HG02840 (cell line): ENCODE results near the gene KCNJ18.
"Not testable (repeated sequence)": the region's sequence is repeated elsewhere in the genome, so short reads cannot be mapped to it uniquely, and the experiment has no call there.

Experiments used
- ATAC-seq: cut with Tn5 transposase; IDR thresholded peaks from one replicate; pipeline ENCODE4 v1.9.1; 2021; ENCODE audit warnings: mild to moderate bottlenecking, moderate library complexity, moderate number of reproducible peaks; ENCODE audit not compliant: unreplicated experiment, low FRiP score

The KCNJ18 gene

DNA sequence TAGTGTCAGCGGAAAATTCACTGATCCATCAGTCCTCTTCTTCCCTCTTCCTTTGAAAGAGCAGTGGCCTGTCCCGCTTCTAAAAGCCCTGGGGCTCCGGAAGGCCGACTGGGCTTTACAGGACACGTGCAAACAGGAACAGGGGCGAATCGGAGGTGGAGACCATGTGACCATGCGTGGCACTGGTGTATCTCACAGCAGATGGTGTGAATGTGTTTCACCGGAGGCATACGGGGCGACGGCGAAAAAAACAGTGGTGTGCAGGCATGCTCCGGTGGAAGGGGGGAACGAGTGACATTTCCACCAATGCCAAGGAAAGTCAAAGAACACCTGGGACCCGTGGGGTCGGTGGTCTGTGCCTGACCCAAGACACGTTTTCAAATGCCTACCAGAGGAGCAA, 8.4 kb upstream of the KCNJ18 start:
- ATAC-seq = not testable (repeated sequence)

DNA sequence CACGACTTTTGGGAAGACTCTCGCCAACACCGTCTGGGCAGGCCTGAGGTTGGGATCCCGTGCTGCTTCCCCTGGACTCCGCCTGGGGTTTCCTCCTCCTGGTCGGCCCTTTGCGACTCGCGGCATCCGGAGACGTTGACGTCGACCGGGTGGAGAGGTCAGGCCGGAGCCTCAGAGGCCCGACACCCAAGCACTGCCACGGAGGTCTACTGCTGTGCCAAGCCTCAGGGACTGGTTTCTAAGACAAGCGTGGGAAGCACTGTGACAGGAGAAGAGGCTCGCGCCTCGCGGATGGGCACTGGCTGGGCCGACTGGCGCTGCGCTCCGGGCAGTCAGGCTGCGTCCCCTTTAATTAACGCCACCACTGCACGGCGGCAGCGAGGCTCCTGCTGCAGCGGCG, 7.9 kb upstream of the KCNJ18 start:
- not testable (repeated sequence) for ATAC-seq

DNA sequence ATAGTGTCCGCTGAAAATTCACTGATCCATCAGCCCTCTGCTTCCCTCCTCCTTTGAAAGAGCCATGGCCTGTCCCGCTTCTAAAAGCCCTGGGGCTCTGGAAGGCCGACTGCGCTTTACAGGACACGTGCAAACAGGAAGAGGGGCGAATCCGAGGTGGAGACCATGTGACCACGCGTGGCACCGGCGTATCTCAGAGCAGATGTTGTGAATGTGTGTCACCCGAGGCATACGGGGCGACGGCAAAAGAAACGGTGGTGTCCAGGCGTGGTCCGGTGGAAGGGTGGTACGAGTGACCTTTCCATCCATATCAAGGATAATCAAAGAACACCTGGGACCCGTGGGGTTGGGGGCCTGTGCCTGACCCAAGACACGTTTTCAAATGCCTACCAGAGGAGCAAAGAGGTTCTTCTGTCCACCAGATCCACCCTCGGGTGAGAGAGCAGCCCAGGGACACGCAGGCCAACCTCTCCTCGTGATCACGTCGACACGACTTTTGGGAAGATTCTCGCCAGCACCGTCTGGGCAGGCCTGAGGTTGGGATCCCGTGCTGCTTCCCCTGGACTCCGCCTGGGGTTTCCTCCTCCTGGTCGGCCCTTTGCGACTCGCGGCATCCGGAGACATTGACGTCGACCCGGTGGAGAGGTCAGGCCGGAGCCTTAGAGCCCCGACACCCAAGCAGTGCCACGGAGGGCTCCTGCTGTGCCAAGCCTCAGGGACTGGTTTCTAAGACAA, 7.1 kb upstream of the KCNJ18 start:
- not testable (repeated sequence) for ATAC-seq

DNA sequence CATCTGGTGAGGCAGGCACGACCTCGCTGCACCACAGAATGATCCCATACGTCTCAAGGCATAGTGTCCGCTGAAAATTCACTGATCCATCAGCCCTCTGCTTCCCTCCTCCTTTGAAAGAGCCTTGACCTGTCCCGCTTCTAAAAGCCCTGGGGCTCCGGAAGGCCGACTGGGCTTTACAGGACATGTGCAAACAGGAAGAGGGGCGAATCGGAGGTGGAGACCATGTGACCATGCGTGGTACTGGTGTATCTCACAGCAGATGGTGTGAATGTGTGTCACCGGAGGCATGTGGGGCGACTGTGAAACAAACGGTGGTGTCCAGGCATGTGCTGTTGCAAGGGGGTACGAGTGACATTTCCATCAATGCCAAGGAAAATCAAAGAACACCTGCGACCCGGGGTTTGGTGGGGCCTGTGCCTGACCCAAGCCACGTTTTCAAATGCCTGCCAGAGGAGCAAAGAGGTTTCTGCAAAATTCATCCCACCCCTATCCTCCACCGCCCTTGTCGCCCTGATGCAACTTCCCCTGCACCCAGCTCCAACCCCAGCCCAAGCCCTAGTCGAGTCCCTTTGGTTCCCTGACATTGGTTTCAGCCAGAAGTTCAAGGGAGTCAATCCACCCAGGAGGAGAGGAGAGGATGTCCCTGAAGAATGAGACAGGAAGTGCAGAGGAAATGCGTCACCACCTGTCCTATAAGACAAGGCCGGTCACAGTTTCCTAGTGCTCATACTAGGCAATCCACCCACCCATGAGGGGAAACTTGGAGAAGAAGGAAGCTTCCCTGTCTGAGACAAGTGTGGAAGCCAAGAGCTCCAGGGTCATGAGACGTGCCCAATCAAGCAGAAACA, 5.9 kb upstream of the KCNJ18 start:
- ATAC-seq = no peak

DNA sequence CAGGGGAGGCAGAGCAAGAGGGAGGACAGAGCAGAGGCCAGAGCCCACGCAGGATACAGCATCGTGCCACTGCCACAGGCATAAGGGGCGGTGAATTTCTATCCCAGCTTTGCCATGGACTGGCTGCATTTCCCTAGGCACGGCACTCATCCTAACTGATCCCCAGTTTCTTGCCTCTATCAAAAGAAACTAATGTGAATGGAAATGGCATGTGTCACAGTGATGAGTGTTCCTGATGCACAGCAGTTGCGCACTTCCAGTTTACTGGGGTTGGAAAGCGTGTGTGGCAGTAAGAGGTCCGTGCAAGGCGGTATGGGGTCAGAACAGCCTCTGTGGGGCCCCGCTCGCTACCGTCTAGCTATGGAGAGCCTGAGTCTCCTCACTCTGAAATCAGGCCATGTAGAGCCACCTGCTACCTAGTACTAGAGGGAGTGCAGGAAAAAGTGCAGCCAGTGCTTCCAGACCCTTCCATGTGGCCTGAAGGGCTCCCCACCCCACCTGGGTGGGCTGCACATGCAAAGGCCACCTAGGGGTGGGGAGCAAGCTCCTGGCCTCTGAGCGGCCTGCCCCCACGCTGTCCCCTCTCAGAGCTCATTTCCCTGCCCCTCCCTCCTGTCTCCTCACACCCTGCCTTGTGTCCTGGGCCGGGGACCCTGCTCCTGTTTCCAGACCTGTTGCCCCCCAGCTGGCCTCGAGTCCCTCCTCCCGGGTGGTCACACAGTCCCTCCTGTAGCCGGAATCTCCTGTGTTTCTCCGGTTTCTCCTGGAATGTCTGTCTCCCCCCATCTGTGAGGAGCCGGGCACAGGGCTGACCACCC, 5.0 kb upstream of the KCNJ18 start:
- ATAC-seq = no peak

DNA sequence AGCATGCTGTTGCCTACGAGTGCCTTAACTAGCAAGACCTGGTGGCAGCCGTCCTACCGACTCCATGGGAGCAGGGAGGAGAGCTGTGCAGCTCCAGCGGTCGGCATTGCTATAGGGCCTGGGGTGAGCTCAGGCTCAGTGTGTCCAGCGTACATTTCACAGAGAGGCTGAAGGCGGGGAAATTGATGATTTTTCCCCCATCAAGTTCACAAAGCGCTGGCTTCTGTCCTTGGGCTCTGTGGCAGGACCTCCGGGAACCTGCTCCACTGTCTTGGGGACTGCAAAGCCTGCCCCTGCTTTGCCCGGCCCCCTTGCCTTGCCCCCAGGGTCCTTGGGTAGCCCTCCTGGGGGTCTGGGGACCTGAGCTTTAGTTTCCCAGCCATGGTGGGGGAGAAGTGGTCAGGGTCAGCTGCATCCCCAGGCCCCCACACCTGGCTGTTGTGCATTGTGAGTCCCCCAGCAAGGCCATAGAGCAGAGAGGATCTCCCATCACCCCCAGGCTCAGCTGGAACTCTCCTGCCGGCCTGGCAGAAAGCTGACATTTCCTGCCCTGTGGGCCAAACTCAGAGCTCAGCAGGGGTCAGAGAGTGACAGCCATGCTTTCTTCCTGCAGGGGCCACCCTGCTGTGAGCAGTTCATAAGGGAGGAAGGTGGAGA, 3.9 kb upstream of the KCNJ18 start:
- no peak for ATAC-seq

DNA sequence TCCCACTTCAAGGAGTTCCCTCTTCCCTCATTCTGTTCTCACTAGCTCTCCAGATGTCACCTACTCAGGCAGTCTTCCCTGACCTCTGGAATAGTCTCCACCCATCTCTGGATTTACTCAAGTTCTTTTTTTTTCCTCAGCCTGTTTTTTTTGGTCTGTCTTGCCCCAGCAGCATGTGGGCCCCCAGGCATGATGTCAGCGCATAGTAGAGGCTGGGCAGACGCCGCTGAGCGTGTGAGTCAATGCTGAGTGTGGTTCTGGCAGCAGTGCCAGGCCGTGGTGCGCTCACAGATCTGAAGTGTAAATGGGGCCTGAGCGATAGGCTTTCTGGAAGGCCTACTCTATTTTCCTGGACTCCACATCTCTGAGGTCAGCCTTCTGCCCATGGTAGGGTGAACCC, 2.7 kb upstream of the KCNJ18 start:
- ATAC-seq = no peak

DNA sequence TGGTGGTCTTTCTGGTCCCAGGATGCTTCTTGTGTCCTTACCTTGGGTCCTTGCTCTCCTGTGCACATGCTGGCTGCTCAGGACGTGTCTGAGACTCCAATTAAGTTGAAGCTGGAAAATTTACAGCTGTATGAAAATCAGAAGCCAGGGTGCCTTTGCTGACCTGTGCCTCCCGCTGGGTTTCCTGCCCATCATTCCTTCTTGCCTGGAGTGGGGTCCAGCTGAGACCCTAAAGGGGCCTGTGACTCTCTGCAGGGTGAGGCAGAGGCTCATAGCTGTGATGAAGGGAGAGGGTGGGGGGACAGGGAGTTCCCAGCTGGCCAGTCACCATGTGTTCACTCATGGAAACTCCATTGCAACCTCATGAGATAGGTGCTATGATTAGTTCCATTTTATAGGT, 1.5 kb upstream of the KCNJ18 start:
- not testable (repeated sequence) for ATAC-seq

DNA sequence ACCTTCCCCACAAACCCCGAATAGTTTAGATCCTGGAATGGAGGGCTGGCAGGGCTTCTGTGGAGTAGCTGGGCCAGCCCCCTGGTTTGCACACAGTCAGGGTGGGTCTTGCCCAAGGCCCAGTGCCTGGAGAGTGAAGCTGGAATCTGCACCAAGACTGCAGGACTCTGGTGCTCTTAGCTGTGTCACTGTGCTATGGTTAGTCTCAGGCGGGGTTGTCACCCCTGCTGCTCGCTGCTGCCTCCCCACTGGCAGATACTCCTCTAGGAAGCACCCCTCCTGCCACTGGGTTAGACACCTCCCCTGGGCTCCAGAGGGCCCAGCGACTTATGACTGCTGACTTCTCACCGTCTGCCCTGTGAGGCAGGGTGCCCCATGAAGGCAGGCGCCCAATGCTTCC, 842 bp upstream of the KCNJ18 start:
- not testable (repeated sequence) for ATAC-seq

DNA sequence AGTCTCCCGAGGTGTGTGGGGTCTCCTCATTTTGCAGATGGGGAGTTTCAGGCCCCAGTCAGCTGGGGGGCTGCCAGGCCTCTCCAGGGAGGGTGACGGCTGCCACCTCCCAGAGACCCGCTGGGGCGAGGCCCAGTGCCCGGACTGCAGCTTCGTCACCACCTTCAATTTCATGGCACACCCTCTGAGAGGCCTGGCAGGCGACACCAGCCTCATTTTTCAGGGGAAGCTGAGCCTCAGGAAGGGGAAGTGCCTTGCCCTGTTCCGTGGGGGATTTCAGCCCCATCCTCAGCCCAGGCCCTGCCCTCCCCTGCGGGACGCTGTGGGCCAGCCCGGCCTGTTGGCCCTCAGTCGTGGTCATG, 362 bp downstream of the KCNJ18 start:
- ATAC-seq = not testable (repeated sequence)

DNA sequence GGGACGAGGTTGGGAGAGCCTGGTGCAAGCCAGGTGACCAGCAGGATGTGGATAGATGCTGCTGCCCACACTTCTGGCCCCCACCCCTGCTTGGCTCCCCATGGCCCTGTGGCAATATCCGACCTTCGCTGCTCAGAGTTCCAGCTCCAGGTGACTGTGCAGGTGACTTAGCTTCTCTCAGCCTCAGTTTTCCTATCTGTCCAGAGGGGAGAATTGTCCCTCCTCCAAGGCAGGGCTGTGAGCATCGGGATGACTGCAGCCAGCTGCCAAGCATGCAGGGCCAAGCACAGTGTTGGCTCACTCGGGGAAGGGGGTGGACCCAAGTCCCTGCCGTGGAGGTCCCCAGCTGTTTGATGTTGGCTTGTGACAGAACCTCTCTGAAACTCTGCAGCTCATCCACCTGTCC, 1.1 kb downstream of the KCNJ18 start:
- ATAC-seq = not testable (repeated sequence)

DNA sequence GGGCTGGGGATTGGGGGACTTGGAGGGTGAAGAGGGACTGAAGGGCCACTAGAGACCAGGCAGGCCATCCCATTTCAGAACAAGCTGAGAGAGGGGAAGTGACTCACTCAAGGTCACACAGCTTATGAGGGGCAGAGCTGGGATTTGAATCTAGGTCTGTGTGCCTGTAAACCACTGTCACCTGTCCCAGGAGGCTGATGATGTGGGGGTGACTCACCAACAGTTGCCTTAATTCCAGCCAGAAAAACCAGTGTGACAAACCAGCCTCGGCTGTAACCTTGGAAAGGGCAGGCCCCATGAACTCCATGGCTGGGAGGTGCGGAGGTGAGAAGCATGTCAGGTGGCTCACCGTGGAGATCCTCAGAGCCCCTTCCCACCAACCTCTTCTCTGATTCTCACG, 1.6 kb downstream of the KCNJ18 start:
- not testable (repeated sequence) for ATAC-seq

DNA sequence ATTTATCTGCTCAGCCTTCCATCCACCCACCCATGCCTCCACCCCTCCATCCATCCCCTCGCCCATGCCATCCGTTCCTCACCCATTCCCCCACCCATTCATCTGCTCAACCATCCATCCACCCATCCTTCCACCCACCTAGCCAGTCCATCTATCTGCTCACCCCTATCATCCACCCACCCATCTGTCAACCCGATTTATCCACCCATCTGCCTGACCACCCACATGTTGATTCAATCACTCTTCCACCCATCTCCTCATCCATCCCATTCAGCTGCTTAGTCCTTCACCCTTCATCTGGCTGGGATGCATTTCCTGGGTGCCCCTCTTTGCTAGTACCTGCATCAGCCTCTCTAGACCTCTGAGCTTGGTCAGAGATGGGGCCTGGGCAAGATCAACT, 3.9 kb downstream of the KCNJ18 start:
- ATAC-seq = not testable (repeated sequence)

DNA sequence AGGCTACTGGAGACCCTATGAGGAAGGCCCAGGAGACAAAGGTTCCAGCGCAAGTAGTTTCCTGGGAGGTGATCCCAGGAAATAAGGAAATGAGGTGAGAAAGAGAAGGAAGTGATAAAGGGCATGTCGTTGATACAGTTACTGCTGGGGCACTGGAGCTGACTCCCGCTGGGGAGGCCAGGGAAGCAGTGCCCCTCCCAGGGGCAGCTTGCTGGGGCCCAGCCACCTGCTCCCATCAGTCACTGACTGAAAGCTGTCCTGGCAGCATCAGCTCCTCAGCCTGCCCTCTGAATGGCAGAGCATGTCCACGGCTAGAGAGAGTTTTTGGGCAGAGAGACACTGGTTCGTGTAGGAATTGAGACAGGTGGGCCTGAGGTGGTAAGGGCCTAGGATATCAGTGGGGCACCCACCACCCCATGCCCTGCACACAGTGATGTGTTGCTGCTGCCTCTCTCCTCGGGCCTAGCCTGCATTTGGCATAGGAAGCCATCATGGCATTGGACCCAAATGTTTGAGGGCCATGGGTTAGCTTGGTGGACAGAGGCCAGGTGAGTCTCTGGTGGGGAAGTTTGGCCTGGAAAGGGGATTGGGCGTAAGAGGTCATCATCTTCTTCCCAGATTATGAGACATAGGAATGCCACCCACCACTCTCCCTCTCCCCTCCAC, 4.7 kb downstream of the KCNJ18 start:
- not testable (repeated sequence) for ATAC-seq

DNA sequence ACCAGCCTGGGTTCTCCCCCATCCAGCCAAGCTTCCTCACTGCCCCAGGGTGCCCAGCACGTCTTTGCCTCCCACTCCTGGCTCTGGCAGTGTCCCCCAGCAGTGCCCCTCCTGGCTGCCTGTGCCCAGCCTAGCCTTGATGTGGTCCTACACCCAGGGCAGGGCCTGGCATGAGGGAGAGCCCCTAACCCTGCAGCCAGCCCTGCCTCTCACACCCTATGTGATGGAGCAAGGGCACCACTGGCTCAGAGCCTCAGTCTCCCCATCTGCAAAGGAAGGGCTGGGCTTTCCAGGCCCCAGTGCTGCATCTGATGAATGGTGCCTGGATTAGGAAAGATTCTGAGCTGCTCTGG, 5.2 kb downstream of the KCNJ18 start:
- not testable (repeated sequence) for ATAC-seq

DNA sequence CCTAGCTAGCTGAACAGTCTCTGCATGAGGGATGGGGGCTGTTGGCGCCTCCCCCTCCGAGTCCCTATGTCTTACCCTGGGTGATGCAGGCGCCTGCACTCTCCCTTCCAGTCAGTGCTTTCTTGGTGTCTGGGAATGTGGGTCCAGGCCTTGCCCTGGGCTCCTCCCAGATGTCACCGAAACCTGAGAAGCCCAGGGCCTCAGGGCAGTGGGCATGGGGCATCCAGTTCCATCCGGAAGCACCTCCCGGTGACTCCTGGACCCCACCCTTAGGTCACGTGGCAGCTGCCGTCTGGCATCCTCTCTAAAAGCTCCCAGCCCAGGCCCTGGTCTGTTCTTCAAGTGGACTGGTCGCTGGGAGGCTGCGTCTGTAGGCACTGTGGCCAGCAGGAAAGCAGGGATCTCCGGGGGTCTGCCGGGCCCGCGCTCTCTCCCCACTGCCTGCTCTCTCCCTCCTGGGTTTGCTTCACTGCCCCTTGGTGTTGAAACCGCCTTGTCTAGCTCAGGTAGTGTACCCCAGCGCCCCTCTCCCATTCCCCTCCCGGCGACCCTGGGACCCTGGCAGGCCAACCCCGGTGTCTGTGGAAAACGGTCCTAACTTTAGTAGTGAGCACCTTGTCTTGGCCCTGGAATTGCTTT, 6.2 kb downstream of the KCNJ18 start:
- ATAC-seq = not testable (repeated sequence)

DNA sequence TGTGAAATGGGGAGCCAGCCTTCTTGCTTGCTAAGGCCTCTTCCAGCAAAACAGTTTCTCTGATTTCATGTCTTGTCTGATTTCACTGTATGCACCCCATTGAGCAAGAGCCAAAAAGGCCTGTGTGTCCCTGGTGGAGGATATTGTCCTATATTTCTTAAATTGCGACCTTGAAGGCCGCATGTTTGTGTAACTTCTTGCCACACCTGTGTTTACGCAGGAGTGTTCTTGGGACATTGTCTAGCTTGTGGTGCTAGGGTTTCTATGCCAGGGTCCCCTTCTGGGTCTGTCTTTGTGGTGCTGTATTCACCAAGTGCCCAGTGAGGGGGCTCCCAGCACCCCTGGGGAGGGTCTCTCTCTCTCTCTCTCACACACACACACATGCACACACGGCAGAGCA, 6.8 kb downstream of the KCNJ18 start:
- not testable (repeated sequence) for ATAC-seq

DNA sequence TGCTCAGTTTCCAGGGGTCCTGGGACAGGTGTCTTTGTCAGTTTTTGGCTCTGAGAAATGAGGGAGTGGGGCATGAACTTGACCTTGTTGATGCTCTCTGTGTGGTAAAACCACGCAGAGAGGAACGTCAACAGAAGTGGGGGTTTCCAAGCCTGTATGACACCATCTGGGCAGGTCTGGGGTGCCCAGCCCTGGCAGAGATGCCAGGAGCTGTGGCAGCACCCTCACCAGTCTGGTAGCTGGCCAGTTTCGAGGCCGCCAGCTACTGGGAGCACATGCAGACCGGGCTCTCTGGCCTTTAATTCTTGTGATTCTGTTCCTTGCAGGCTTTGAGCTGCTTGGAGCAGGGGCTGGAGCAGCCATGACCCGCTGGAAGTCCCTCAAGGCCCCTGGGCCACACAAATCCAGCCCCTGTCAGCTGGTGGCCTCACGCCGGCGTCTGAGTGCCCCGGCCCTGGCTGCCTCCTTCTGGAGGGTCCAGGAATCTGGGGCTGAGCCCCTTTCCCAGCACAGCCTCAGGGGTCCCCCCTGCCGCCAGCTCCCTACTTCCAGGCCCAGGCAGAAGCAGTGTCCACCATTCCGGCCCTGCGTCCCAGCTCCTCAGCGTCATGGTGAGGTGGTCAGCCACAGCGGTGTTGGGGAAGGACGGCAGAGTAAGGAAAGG, 7.4 kb downstream of the KCNJ18 start:
- ATAC-seq = not testable (repeated sequence)

DNA sequence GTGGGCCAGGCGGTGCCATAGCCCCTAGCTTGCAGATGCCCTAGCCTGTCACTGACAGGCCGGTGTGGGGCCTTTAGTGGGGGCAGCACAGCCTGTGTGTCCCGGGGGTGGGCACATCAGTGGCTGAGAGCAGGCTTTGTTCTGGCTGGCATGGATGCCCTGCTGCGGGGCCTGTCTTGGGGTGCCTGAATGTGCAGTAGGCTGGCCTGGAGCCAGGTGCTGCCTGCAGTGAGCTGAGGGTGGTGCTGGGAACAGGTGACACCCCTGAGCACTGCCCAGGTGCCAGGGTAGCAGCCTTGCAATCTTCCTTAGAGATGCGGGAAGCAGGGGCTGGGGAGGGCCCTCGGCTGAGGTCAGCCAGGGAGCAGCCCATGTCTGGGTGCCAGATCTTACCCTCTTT, 8.8 kb downstream of the KCNJ18 start:
- ATAC-seq = not testable (repeated sequence)
